Measurements from ENCODE around the gene GAL3ST1. TPM values are rescaled to one million over a fixed set of nuclear protein-coding genes. Genes with fewer than 3 reads are reported as not detected.

GAL3ST1 gene
- total RNA-seq, 1 experiment from 2014 or later = not detected

- H3K36me3 Mint-ChIP-seq (ENCODE audit: insufficient read depth, unreplicated experiment) = no peaks in the 10 kb centered on the region
- no peak overlapping the region for H3K4me3 Mint-ChIP-seq (ENCODE audit: unreplicated experiment)
- peaks cover 4% of the 10 kb centered on the region for H3K27me3 Mint-ChIP-seq (ENCODE audit: insufficient read depth, unreplicated experiment)
- POLR2A ChIA-PET = no interaction called here
- no peak for DNase-seq (ENCODE audit: unreplicated experiment)
- H3K4me1 Mint-ChIP-seq (ENCODE audit: insufficient read depth, unreplicated experiment) = no peaks in the 10 kb centered on the region
- H3K9me3 Mint-ChIP-seq (ENCODE audit: unreplicated experiment) = no peaks in the 10 kb centered on the region
- intact Hi-C loops (cut with micrococcal nuclease) = no loop called here
- H3K27ac Mint-ChIP-seq (ENCODE audit: low read depth, unreplicated experiment) = no peak overlapping the region
- no peak for TF ChIP-seq CTCF (IDR thresholded peaks at IDR 0.05; ENCODE audit: unreplicated experiment)
- CTCF ChIA-PET = interaction anchor here (0.7 to 1.5 kb wide), 2 partner anchors 25 to 403 kb away, joined by 3 to 5 read pairs; no protein-coding TSS in a partner anchor
- BruUV-seq (replicated peaks) = no TSS peak
Measured at GRCh38 chr22:30511109-30511508, 63.4 kb downstream of the GAL3ST1 start.

- no TSS peak for BruUV-seq (replicated peaks)
- H3K4me1 Mint-ChIP-seq (ENCODE audit: insufficient read depth, unreplicated experiment) = no peaks in the 10 kb centered on the region
- ChIA-PET CTCF (interaction anchor here (0.7 kb wide), 1 partner anchor 135 kb away, joined by 3 read pairs; no protein-coding TSS in a partner anchor), POLR2A (no interaction called here)
- no peaks in the 10 kb centered on the region for H3K36me3 Mint-ChIP-seq (ENCODE audit: insufficient read depth, unreplicated experiment)
- no peaks in the 10 kb centered on the region for H3K27me3 Mint-ChIP-seq (ENCODE audit: insufficient read depth, unreplicated experiment)
- no peak for TF ChIP-seq CTCF (IDR thresholded peaks at IDR 0.05; ENCODE audit: unreplicated experiment)
- no peak overlapping the region for H3K4me3 Mint-ChIP-seq (ENCODE audit: unreplicated experiment)
- intact Hi-C loops (cut with micrococcal nuclease) = no loop called here
- DNase-seq (ENCODE audit: unreplicated experiment) = no peak
- H3K27ac Mint-ChIP-seq (ENCODE audit: low read depth, unreplicated experiment) = no peak overlapping the region
- H3K9me3 Mint-ChIP-seq (ENCODE audit: unreplicated experiment) = no peaks in the 10 kb centered on the region
Measured at GRCh38 chr22:30508216-30508615, 66.2 kb downstream of the GAL3ST1 start.

- BruUV-seq (replicated peaks) = no TSS peak
- CTCF ChIA-PET = interaction anchor here (0.7 to 1.5 kb wide), 2 partner anchors 135 to 247 kb away, joined by 3 read pairs; no protein-coding TSS in a partner anchor
- TF ChIP-seq CTCF (IDR thresholded peaks at IDR 0.05; ENCODE audit: unreplicated experiment) = no peak
- intact Hi-C loops (cut with micrococcal nuclease) = no loop called here
- no peak for DNase-seq (ENCODE audit: unreplicated experiment)
- H3K4me1 Mint-ChIP-seq (ENCODE audit: insufficient read depth, unreplicated experiment) = no peaks in the 10 kb centered on the region
- H3K36me3 Mint-ChIP-seq (ENCODE audit: insufficient read depth, unreplicated experiment) = no peaks in the 10 kb centered on the region
- no peak overlapping the region for H3K27ac Mint-ChIP-seq (ENCODE audit: low read depth, unreplicated experiment)
- no peak overlapping the region for H3K4me3 Mint-ChIP-seq (ENCODE audit: unreplicated experiment)
- POLR2A ChIA-PET = no interaction called here
- no peaks in the 10 kb centered on the region for H3K9me3 Mint-ChIP-seq (ENCODE audit: unreplicated experiment)
- H3K27me3 Mint-ChIP-seq (ENCODE audit: insufficient read depth, unreplicated experiment) = no peaks in the 10 kb centered on the region
Measured at GRCh38 chr22:30507670-30508069, 66.8 kb downstream of the GAL3ST1 start.

GRCh38 chr22:30506507-30506968 lies 67.9 kb downstream of the GAL3ST1 start:
- TF ChIP-seq CTCF (IDR thresholded peaks at IDR 0.05; ENCODE audit: unreplicated experiment) = no peak
- Mint-ChIP-seq H3K4me1 (ENCODE audit: insufficient read depth, unreplicated experiment) (no peaks in the 10 kb centered on the region), H3K36me3 (ENCODE audit: insufficient read depth, unreplicated experiment) (no peaks in the 10 kb centered on the region), H3K9me3 (ENCODE audit: unreplicated experiment) (no peaks in the 10 kb centered on the region), H3K27ac (ENCODE audit: low read depth, unreplicated experiment) (no peak overlapping the region), H3K4me3 (ENCODE audit: unreplicated experiment) (no peak overlapping the region), H3K27me3 (ENCODE audit: insufficient read depth, unreplicated experiment) (no peaks in the 10 kb centered on the region)
- intact Hi-C loops (cut with micrococcal nuclease) = no loop called here
- DNase-seq (ENCODE audit: unreplicated experiment) = no peak
- CTCF ChIA-PET = interaction anchor here (1.5 kb wide), 1 partner anchor 248 kb away, joined by 3 read pairs; no protein-coding TSS in a partner anchor
- no TSS peak for BruUV-seq (replicated peaks)
- POLR2A ChIA-PET = no interaction called here

Other genes with a start within 250 kb of the GAL3ST1 start
- gene TBC1D10A, start 247.7 kb downstream of the GAL3ST1 start, total RNA-seq (2022) = 11.1 and 13.1 TPM in 2 replicates
- 167 and 193 TPM in 2 replicates for gene SF3A1, start 217.8 kb downstream of the GAL3ST1 start, total RNA-seq (2022)
- 1.1 and 1.7 TPM in 2 replicates for gene CCDC157, start 217.7 kb downstream of the GAL3ST1 start, total RNA-seq (2022)
- gene RNF215, start 187.3 kb downstream of the GAL3ST1 start, total RNA-seq (2022) = 18.4 and 19.6 TPM in 2 replicates
- 20.0 and 29.1 TPM in 2 replicates for gene SEC14L2, start 177.6 kb downstream of the GAL3ST1 start, total RNA-seq (2022)
- gene MTFP1, start 148.9 kb downstream of the GAL3ST1 start, total RNA-seq (2022) = 23.2 and 31.6 TPM in 2 replicates
- gene SEC14L3, start 102.6 kb downstream of the GAL3ST1 start, total RNA-seq (2022) = not detected in 2 replicates
- not detected in 2 replicates for gene SEC14L4, start 69.0 kb downstream of the GAL3ST1 start, total RNA-seq (2022)
- gene SEC14L6, start 27.9 kb downstream of the GAL3ST1 start, total RNA-seq (2022) = not detected in 2 replicates
- gene PES1, start 17.2 kb upstream of the GAL3ST1 start, total RNA-seq (2022) = 114 and 145 TPM in 2 replicates
- 1.2 and 1.4 TPM in 2 replicates for gene TCN2, start 32.5 kb upstream of the GAL3ST1 start, total RNA-seq (2022)
- gene SLC35E4, start 61.1 kb upstream of the GAL3ST1 start, total RNA-seq (2022) = 2.9 and 3.4 TPM in 2 replicates
- 5.6 and 6.5 TPM in 2 replicates for gene DUSP18, start 93.2 kb upstream of the GAL3ST1 start, total RNA-seq (2022)
- 276 and 338 TPM in 2 replicates for gene OSBP2, start 120.2 kb upstream of the GAL3ST1 start, total RNA-seq (2022)

Measured in MCF 10A (cell line).